Measurements from ENCODE around the gene PPP2CA. TPM values are rescaled to one million over a fixed set of nuclear protein-coding genes. Genes with fewer than 3 reads are reported as not detected.

PPP2CA gene
- total RNA-seq, 4 donors from 2014 or later, result 90.2 to 179 (median 155) TPM

DNA sequence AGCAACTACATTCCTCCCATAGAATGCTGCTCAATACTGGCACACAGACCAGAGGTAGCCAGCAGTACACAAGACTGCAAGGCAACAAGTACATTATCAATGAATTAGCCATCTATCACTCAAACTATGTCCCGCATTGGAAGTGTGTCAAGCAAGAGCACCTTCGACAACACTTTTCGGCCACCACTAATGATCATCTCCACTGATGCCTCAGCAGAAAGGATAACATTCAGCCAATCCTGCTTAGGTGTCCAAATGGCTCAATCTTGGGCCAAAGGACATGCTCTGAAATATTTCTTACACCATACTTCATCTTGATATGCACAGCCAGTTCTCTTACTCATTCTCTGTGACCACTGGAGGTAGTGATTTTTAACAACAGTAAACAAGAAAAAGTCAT is 74.2 kb downstream of the PPP2CA start:
- Histone ChIP-seq H3K4me1 (peaks cover 23 to 36% of the 10 kb centered on the region in 2 donors), H3K27ac (peak overlapping the region; percentile 10 to 74 (median 48)), H3K9me3 (no peaks in the 10 kb centered on the region), H3K27me3 (no peaks in the 10 kb centered on the region), H3K36me3 (peaks cover 0 to 47% of the 10 kb centered on the region in 2 donors), H3K4me3 (no peak overlapping the region)
- in situ Hi-C loops (cut with MboI; ENCODE audit: low sequenced_read_pairs in 4 of 4) (no loop called here), intact Hi-C loops (cut with DNase I; ENCODE audit: low total_unique reads) (no loop called here)
- TF ChIP-seq POLR2A (IDR thresholded peaks at IDR 0.05), result no peak
- TF ChIP-seq, protein P1, sequence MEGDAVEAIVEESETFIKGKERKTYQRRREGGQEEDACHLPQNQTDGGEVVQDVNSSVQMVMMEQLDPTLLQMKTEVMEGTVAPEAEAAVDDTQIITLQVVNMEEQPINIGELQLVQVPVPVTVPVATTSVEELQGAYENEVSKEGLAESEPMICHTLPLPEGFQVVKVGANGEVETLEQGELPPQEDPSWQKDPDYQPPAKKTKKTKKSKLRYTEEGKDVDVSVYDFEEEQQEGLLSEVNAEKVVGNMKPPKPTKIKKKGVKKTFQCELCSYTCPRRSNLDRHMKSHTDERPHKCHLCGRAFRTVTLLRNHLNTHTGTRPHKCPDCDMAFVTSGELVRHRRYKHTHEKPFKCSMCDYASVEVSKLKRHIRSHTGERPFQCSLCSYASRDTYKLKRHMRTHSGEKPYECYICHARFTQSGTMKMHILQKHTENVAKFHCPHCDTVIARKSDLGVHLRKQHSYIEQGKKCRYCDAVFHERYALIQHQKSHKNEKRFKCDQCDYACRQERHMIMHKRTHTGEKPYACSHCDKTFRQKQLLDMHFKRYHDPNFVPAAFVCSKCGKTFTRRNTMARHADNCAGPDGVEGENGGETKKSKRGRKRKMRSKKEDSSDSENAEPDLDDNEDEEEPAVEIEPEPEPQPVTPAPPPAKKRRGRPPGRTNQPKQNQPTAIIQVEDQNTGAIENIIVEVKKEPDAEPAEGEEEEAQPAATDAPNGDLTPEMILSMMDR (IDR thresholded peaks at IDR 0.05 in 4 of 5, conservative IDR thresholded peaks at IDR 0.05 in 1 of 5), result no peak
- ATAC-seq (peak; percentile 49 to 85), DNase-seq (no peak)

DNA sequence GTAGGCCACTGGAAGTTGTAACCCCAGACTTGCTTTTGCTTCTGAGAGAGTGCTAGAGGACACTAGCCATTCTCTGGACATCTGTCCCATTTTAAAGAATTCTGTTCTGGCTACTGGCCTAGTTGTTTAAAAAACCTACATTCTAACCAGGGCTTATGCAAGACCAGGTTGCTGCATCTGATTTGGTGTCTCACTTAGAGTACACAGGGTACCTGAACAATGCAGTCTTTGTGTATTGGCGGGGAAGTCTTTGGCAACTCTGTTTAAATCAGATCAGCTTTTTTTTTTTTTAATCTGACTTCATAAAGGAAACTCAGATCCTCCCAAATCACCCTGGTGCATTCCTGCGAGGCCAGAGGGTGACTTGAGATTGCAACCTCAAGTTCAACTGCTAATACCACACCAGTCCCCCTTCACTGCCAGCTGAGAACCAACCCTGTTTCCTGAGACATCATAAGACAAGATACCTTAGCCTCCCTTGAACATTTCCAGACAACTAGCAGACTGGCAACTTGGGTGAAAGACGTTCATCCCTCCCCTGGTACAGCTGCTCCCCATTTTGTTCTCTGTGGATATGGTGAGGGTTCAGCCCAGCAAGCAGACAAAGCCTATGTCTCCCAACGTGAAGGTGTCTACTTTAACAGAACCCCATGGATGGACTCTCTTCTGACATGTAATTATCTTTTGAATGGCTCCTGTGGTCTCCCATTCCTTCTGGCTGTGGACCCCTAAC is 76.1 kb downstream of the PPP2CA start:
- in situ Hi-C loops (cut with MboI; ENCODE audit: low sequenced_read_pairs in 4 of 4), result loop anchor here (5.0 to 25.0 kb wide), 4 partner anchors 55 to 112 kb away; no protein-coding TSS in a partner anchor
- Histone ChIP-seq H3K4me1 (peaks cover 29 to 36% of the 10 kb centered on the region in 2 donors), H3K27me3 (no peaks in the 10 kb centered on the region), H3K9me3 (no peaks in the 10 kb centered on the region), H3K27ac (peak overlapping the region; percentile 19 to 74 (median 48)), H3K4me3 (no peak overlapping the region), H3K36me3 (peaks cover 0 to 40% of the 10 kb centered on the region in 2 donors)
- DNase-seq (no peak), ATAC-seq (no peak)
- TF ChIP-seq POLR2A (IDR thresholded peaks at IDR 0.05), result no peak
- TF ChIP-seq, protein P1 (IDR thresholded peaks at IDR 0.05 in 4 of 5, conservative IDR thresholded peaks at IDR 0.05 in 1 of 5), result no peak
- intact Hi-C loops (cut with DNase I; ENCODE audit: low total_unique reads), result no loop called here

DNA sequence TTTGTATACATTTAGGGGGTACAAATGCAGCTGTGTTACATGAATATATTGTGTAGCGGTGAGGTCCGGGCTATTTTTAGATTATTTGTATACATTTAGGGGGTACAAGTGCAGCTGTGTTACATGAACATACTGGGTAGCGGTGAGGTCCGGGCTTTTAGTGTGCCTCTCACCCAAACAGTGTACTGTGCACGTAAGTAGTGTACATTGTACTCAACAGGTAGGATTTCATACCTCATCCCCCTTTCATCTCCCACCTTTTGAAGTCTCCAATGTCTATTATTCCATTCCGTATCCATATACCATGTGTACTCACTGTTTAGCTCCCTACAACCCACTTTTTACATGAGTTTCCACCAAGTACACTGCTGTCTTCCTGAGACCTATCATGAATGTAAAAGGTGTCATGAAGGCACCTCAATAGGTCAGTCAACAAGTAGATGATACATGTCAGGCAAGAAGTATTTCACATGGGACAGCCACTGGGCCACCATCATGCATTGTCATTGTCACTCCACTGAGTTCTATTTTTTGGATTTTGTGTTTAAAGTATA is 76.8 kb downstream of the PPP2CA start:
- H3K27ac ChIP-seq, result peak overlapping the region; percentile 19 to 74 (median 48)
- intact Hi-C loops (cut with DNase I; ENCODE audit: low total_unique reads), result no loop called here
- in situ Hi-C loops (cut with MboI; ENCODE audit: low sequenced_read_pairs in 4 of 4), result loop anchor here (5.0 to 25.0 kb wide), 4 partner anchors 54 to 112 kb away; no protein-coding TSS in a partner anchor
- peaks cover 0 to 46% of the 10 kb centered on the region in 2 donors for H3K36me3 ChIP-seq
- H3K27me3 ChIP-seq, result no peaks in the 10 kb centered on the region
- H3K4me3 ChIP-seq, result no peak overlapping the region
- H3K4me1 ChIP-seq, result peaks cover 29 to 36% of the 10 kb centered on the region in 2 donors
- ATAC-seq (no peak), DNase-seq (no peak)
- H3K9me3 ChIP-seq, result no peaks in the 10 kb centered on the region
- TF ChIP-seq, protein P1 (IDR thresholded peaks at IDR 0.05 in 4 of 5, conservative IDR thresholded peaks at IDR 0.05 in 1 of 5), result no peak
- no peak for TF ChIP-seq POLR2A (IDR thresholded peaks at IDR 0.05)

DNA sequence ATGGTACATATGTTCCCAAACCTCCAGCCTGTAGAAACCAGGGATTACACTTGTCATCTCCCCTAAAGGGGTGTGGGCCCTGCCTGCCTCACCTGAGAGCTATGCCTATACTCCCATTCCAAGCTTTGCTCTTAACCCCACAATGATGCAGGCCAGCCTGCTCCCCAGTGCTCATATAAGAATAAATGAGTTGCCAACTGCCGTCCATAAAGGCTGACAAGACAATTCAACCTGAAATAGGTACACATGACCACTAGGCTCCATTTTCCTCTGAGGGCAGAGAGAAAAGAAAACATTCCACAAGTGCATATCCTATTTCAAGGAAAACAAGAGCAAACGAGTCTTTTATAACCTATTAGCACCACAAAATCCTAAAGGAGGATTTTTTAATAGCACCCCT is 77.6 kb downstream of the PPP2CA start:
- H3K4me1 ChIP-seq, result peaks cover 29 to 36% of the 10 kb centered on the region in 2 donors
- no peaks in the 10 kb centered on the region for H3K27me3 ChIP-seq
- in situ Hi-C loops (cut with MboI; ENCODE audit: low sequenced_read_pairs in 4 of 4), result loop anchor here (5.0 to 25.0 kb wide), 4 partner anchors 54 to 111 kb away; no protein-coding TSS in a partner anchor
- TF ChIP-seq, protein P1 (IDR thresholded peaks at IDR 0.05 in 4 of 5, conservative IDR thresholded peaks at IDR 0.05 in 1 of 5), result no peak
- no peak for TF ChIP-seq POLR2A (IDR thresholded peaks at IDR 0.05)
- DNase-seq (no peak), ATAC-seq (no peak)
- no peaks in the 10 kb centered on the region for H3K9me3 ChIP-seq
- peaks cover 0 to 46% of the 10 kb centered on the region in 2 donors for H3K36me3 ChIP-seq
- peak overlapping the region in 3 of 4 donors; percentile 2 to 37 (median 16) for H3K27ac ChIP-seq
- intact Hi-C loops (cut with DNase I; ENCODE audit: low total_unique reads), result no loop called here
- no peak overlapping the region for H3K4me3 ChIP-seq
